ENCODE results near the gene TLR10.

DNA sequence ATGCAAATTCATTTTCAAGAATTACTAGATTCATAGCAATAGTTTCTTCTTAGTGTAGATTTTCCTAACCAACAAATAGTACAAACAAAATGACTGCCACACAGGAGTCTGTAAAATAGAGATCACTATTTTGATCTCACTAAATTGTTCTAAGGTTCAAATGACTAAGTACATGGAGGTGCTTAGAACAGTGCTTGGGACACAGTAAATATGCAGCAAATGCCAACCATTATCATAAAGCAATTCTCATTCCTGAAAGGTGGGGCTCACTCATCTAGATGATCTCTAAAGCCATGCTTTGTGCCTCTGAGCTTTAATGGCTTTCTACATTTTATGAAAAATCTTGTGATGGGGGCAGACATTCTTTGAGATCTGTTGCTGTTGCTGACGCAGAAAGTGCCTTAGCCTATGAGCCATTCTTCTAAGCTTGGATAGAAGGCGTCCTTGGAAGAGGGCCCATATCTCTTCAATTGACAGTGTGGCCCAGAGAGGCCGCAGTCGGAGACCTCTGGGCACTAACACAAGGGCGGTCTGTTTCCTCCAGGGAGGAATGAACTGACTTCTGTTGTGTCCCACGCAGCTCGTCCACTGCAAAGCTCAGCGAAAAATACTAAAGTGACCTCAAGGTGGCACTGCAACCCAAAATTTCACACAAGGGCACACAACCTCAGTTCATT, 23.5 kb downstream of the TLR10 start:
- TF ChIP-seq SNAPC5 (CRISPR knock-in tag; IDR thresholded peaks at IDR 0.05; ENCODE audit: borderline replicate concordance), result no peak
- TF ChIP-seq, protein P1, sequence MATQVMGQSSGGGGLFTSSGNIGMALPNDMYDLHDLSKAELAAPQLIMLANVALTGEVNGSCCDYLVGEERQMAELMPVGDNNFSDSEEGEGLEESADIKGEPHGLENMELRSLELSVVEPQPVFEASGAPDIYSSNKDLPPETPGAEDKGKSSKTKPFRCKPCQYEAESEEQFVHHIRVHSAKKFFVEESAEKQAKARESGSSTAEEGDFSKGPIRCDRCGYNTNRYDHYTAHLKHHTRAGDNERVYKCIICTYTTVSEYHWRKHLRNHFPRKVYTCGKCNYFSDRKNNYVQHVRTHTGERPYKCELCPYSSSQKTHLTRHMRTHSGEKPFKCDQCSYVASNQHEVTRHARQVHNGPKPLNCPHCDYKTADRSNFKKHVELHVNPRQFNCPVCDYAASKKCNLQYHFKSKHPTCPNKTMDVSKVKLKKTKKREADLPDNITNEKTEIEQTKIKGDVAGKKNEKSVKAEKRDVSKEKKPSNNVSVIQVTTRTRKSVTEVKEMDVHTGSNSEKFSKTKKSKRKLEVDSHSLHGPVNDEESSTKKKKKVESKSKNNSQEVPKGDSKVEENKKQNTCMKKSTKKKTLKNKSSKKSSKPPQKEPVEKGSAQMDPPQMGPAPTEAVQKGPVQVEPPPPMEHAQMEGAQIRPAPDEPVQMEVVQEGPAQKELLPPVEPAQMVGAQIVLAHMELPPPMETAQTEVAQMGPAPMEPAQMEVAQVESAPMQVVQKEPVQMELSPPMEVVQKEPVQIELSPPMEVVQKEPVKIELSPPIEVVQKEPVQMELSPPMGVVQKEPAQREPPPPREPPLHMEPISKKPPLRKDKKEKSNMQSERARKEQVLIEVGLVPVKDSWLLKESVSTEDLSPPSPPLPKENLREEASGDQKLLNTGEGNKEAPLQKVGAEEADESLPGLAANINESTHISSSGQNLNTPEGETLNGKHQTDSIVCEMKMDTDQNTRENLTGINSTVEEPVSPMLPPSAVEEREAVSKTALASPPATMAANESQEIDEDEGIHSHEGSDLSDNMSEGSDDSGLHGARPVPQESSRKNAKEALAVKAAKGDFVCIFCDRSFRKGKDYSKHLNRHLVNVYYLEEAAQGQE (IDR thresholded peaks at IDR 0.05; ENCODE audit: borderline replicate concordance in 1 of 2, low read depth in 1 of 2, low read length in 2 of 2), result no peak
- TF ChIP-seq ATF5 (CRISPR knock-in tag; IDR thresholded peaks at IDR 0.05; ENCODE audit: low read depth), result no peak
- no peak for TF ChIP-seq TOPORS (CRISPR knock-in tag; IDR thresholded peaks at IDR 0.05)
- no peak for TF ChIP-seq ATAD3A (CRISPR knock-in tag; IDR thresholded peaks at IDR 0.05)
